SU-DHL-6 (cell line): ENCODE measurements around the gene FRAS1.

Experiments
- H2AFZ ChIP-seq: fragments of 200-600 bp; sonication (generic); 2 replicates; pipeline ENCODE4 v1.6.1; 2014; ENCODE audit warnings: low read depth, mild to moderate bottlenecking, moderate library complexity, mixed read lengths, antibody characterized with exemption, low read length; ENCODE audit not compliant: severe bottlenecking
- H3F3A ChIP-seq: fragments of 200-600 bp; shearing (Covaris generic); 2 replicates; pipeline ENCODE4 v1.6.0; 2016; ENCODE audit warnings: antibody characterized with exemption, mild to moderate bottlenecking; ENCODE audit not compliant: insufficient read depth
- H3K27ac ChIP-seq: fragments of 200-600 bp; sonication (generic); 2 replicates; pipeline ENCODE4 v1.5.1; 2016; ENCODE audit warnings: low read depth, mild to moderate bottlenecking, low read length, moderate library complexity, mixed read lengths
- H3K27me3 ChIP-seq: fragments of 200-600 bp; sonication (generic), shearing (Covaris generic); 2 replicates; pipeline ENCODE4 v1.6.0; 2014; ENCODE audit warnings: mild to moderate bottlenecking, low read length
- H3K36me3 ChIP-seq: fragments of 200-600 bp; sonication (generic); 2 replicates; pipeline ENCODE4 v1.6.1; 2014; ENCODE audit warnings: mild to moderate bottlenecking, low read length, mixed read lengths
- H3K4me2 ChIP-seq: fragments of 300-600, 200-600 bp; shearing (Covaris generic), sonication (generic); 2 replicates; pipeline ENCODE4 v1.6.0; 2014; ENCODE audit warnings: low read length, low read depth, mild to moderate bottlenecking; ENCODE audit not compliant: poor library complexity, severe bottlenecking
- H3K4me3 ChIP-seq: fragments of 200-600 bp; sonication (generic); 2 replicates; pipeline ENCODE4 v1.5.1; 2014; ENCODE audit warnings: antibody characterized with exemption, low read length, mild to moderate bottlenecking, mixed read lengths; ENCODE audit not compliant: insufficient read depth, poor library complexity, severe bottlenecking
- H3K79me2 ChIP-seq: fragments of 200-600 bp; sonication (generic); 2 replicates; pipeline ENCODE4 v1.6.1; 2014; ENCODE audit warnings: mild to moderate bottlenecking, low read length, moderate library complexity; ENCODE audit not compliant: insufficient read depth
- H3K9ac ChIP-seq: fragments of 200-600 bp; sonication (generic); 2 replicates; pipeline ENCODE4 v1.7.0; 2014; ENCODE audit warnings: mild to moderate bottlenecking, low read length
- H3K9me2 ChIP-seq: fragments of 200-600 bp; sonication (generic); replicated peaks from 2 replicates; pipeline ENCODE4 v1.6.1; 2014; ENCODE audit warnings: low read length; ENCODE audit not compliant: insufficient read depth
- H3K9me3 ChIP-seq: fragments of 200-600 bp; sonication (generic); 2 replicates; pipeline ENCODE4 v1.6.1; 2014; ENCODE audit warnings: low read length, mixed read lengths; ENCODE audit not compliant: insufficient read depth
- H4K20me1 ChIP-seq: fragments of 200-600 bp; sonication (generic); 2 replicates; pipeline ENCODE4 v1.6.1; 2014; ENCODE audit warnings: low read depth, mild to moderate bottlenecking, antibody characterized with exemption, low read length, moderate library complexity, mixed read lengths
- EZH2phosphoT487 ChIP-seq: fragments of 200-600 bp; sonication (generic), shearing (Covaris generic); conservative IDR thresholded peaks from 2 replicates; pipeline ENCODE4 v1.6.1; 2018; ENCODE audit warnings: mild to moderate bottlenecking, antibody characterized with exemption, low read length, moderate library complexity, mixed read lengths
- TF ChIP-seq, protein P1 (sequence below): fragments of 200-600 bp; sonication (generic); IDR thresholded peaks from one replicate; pipeline ENCODE4 v1.5.1; 2017; ENCODE audit warnings: antibody characterized with exemption, mild to moderate bottlenecking, low read length, moderate library complexity; ENCODE audit not compliant: insufficient read depth, poor library complexity, severe bottlenecking

The FRAS1 gene

DNA sequence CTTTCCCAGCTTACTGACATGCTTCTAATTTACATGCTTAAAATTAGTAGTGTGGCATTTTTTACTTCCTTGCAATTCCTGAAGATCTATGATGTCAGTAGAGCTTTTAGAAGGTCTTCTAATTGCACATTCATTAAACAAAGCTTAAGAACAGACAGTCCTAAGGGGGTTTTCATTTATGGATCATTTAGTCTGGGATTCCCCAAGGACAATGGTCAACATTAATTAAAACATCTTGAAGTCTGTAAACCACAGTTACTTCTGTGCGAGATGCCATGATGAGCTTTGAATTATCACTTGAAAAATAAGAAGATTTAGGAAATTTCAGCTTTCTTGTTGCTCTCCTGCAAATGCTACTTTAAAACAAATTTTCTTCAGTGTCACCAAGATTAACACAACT, 514.7 kb downstream of the FRAS1 start:
- no peaks in the 10 kb centered on the region for H3K27me3 ChIP-seq
- H3K4me3 ChIP-seq, result no peak overlapping the region
- H2AFZ ChIP-seq, result no peak overlapping the region
- TF ChIP-seq EZH2phosphoT487, result no peak
- TF ChIP-seq, protein P1, sequence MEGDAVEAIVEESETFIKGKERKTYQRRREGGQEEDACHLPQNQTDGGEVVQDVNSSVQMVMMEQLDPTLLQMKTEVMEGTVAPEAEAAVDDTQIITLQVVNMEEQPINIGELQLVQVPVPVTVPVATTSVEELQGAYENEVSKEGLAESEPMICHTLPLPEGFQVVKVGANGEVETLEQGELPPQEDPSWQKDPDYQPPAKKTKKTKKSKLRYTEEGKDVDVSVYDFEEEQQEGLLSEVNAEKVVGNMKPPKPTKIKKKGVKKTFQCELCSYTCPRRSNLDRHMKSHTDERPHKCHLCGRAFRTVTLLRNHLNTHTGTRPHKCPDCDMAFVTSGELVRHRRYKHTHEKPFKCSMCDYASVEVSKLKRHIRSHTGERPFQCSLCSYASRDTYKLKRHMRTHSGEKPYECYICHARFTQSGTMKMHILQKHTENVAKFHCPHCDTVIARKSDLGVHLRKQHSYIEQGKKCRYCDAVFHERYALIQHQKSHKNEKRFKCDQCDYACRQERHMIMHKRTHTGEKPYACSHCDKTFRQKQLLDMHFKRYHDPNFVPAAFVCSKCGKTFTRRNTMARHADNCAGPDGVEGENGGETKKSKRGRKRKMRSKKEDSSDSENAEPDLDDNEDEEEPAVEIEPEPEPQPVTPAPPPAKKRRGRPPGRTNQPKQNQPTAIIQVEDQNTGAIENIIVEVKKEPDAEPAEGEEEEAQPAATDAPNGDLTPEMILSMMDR, result no peak
- H3K4me2 ChIP-seq, result no peak overlapping the region
- no peaks in the 10 kb centered on the region for H3F3A ChIP-seq
- no peaks in the 10 kb centered on the region for H3K9me3 ChIP-seq
- H3K36me3 ChIP-seq, result no peaks in the 10 kb centered on the region
- H4K20me1 ChIP-seq, result no peaks in the 10 kb centered on the region
- no peaks in the 10 kb centered on the region for H3K79me2 ChIP-seq
- H3K9ac ChIP-seq, result no peak overlapping the region
- no peak overlapping the region for H3K27ac ChIP-seq
- no peaks in the 10 kb centered on the region for H3K9me2 ChIP-seq

DNA sequence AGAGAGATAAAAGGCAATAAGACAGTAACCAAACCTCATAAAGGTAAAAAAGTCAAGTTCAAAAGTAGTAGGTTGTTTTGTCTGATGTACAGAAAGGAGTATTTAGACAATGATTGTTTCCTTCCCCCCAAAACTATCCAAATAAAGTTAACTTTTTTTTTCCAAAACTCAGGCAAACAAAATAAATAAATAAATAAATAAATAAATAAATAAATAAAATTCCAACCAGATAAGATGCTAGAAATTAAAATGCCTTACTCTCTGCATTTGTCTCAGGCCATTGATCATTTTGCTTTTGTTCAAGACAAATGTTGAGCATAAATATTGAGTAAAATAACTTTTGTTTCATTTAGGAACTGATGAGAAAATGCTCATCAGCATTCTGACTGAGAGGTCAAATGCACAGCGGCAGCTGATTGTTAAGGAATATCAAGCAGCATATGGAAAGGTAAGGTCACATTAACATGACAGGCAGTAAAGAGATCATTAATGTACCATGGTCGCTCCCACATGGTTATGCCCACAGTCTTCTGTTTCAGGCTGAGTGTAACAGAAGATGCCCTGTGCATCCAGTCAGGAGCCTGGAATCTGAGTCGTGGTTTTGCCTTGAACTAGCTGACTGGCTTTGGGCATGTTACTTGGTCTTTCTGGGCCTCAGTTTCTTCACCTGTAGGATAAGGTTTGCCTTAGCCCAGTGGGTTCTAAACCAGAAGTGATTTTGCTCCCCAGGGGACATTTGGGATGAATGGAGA, 521.7 kb downstream of the FRAS1 start:
- no peak overlapping the region for H3K4me2 ChIP-seq
- TF ChIP-seq, protein P1, result no peak
- TF ChIP-seq EZH2phosphoT487, result no peak
- H2AFZ ChIP-seq, result no peak overlapping the region
- H3F3A ChIP-seq, result no peaks in the 10 kb centered on the region
- H3K27me3 ChIP-seq, result no peaks in the 10 kb centered on the region
- H3K27ac ChIP-seq, result no peak overlapping the region
- no peaks in the 10 kb centered on the region for H3K9me3 ChIP-seq
- H4K20me1 ChIP-seq, result no peaks in the 10 kb centered on the region
- no peaks in the 10 kb centered on the region for H3K9me2 ChIP-seq
- no peak overlapping the region for H3K4me3 ChIP-seq
- no peaks in the 10 kb centered on the region for H3K79me2 ChIP-seq
- H3K9ac ChIP-seq, result no peak overlapping the region
- no peaks in the 10 kb centered on the region for H3K36me3 ChIP-seq

DNA sequence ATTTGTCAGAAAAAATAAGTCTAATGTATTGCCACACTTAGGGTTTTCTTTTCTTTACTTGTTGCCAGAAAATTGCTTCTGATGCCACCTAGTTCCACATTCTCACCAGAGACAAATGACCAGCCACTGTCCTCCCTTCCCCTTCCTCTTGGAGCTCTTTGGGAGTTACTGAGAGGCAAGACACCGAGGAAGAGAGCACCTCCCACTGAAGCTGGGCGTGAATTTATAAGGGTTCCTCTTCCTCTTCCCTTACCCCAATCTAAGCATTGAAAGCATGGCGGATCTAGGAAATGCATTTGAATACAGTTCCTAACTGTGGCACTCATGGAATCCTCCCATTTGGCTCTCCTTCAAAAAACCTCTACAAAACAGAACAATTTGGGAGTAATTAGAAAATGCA, 524.5 kb downstream of the FRAS1 start:
- Histone ChIP-seq H3K27me3 (no peaks in the 10 kb centered on the region), H3K9me3 (no peaks in the 10 kb centered on the region), H3K4me2 (no peak overlapping the region), H3K36me3 (no peaks in the 10 kb centered on the region), H2AFZ (no peak overlapping the region), H3K9ac (no peak overlapping the region), H3K27ac (no peak overlapping the region), H3K9me2 (no peaks in the 10 kb centered on the region), H3K79me2 (no peaks in the 10 kb centered on the region), H4K20me1 (no peaks in the 10 kb centered on the region), H3F3A (no peaks in the 10 kb centered on the region), H3K4me3 (no peak overlapping the region)
- no peak for TF ChIP-seq EZH2phosphoT487
- TF ChIP-seq, protein P1, result no peak
